Loucy (cell line): ENCODE measurements around the gene CPT2.

Source experiments
- H2AFZ ChIP-seq: fragments of 200-600 bp; sonication (generic); 2 replicates; pipeline ENCODE4 v1.6.0; 2016; ENCODE audit warnings: antibody characterized with exemption, mild to moderate bottlenecking, low read length, moderate library complexity
- H3F3A ChIP-seq: fragments of 200-600 bp; 2 replicates; pipeline ENCODE4 v1.6.0; 2016; ENCODE audit warnings: antibody characterized with exemption, low read depth, mild to moderate bottlenecking
- H3K27me3 ChIP-seq: fragments of 200-600 bp; sonication (generic); 2 replicates; pipeline ENCODE4 v1.6.1; 2014; ENCODE audit warnings: low read length, mild to moderate bottlenecking; ENCODE audit not compliant: insufficient read depth, poor library complexity, severe bottlenecking
- H3K36me3 ChIP-seq: fragments of 200-600 bp; sonication (generic); 2 replicates; pipeline ENCODE4 v1.6.1; 2016; ENCODE audit warnings: low read length; ENCODE audit not compliant: insufficient read depth
- H3K4me1 ChIP-seq: fragments of 200-600 bp; sonication (generic); 2 replicates; pipeline ENCODE4 v1.5.1; 2014; ENCODE audit warnings: low read length, mild to moderate bottlenecking; ENCODE audit not compliant: insufficient read depth, poor library complexity, severe bottlenecking
- H3K4me2 ChIP-seq: fragments of 200-600 bp; sonication (generic); 2 replicates; pipeline ENCODE4 v1.6.0; 2014; ENCODE audit warnings: antibody characterized with exemption, low read length, low read depth, mild to moderate bottlenecking; ENCODE audit not compliant: poor library complexity, severe bottlenecking
- H3K4me3 ChIP-seq: fragments of 200-600 bp; sonication (generic); 2 replicates; pipeline ENCODE4 v1.5.1; 2014; ENCODE audit warnings: low read length, mild to moderate bottlenecking, mixed read lengths; ENCODE audit not compliant: poor library complexity, severe bottlenecking
- H3K79me2 ChIP-seq: fragments of 200-600 bp; sonication (generic); 2 replicates; pipeline ENCODE4 v1.6.1; 2014; ENCODE audit warnings: low read length; ENCODE audit not compliant: insufficient read depth
- H3K9ac ChIP-seq: fragments of 200-600 bp; sonication (generic); 2 replicates; pipeline ENCODE4 v1.6.0; 2014; ENCODE audit warnings: mild to moderate bottlenecking, low read depth, low read length, moderate library complexity; ENCODE audit not compliant: poor library complexity, severe bottlenecking
- H3K9me2 ChIP-seq: fragments of 200-600 bp; sonication (generic); replicated peaks from 2 replicates; pipeline ENCODE4 v1.6.1; 2016; ENCODE audit warnings: low read depth, low read length, mixed read lengths
- H3K9me3 ChIP-seq: fragments of 200-600 bp; sonication (generic); 2 replicates; pipeline ENCODE4 v1.6.1; 2014; ENCODE audit warnings: mild to moderate bottlenecking, antibody characterized with exemption, low read length, low read depth; ENCODE audit not compliant: insufficient read depth
- H4K20me1 ChIP-seq: fragments of 200-600 bp; sonication (generic); 2 replicates; pipeline ENCODE4 v1.6.0; 2014; ENCODE audit warnings: antibody characterized with exemption, low read length, mild to moderate bottlenecking; ENCODE audit not compliant: insufficient read depth, poor library complexity, severe bottlenecking
- EZH2phosphoT487 ChIP-seq: fragments of 200-600 bp; IDR thresholded peaks from 2 replicates; pipeline ENCODE4 v1.6.1; 2018; ENCODE audit warnings: antibody characterized with exemption, mild to moderate bottlenecking, moderate library complexity, borderline replicate concordance
- TF ChIP-seq, protein P1 (sequence below): fragments of 200-600 bp; sonication (generic); conservative IDR thresholded peaks from 2 replicates; pipeline ENCODE4 v1.5.1; 2014; ENCODE audit warnings: mild to moderate bottlenecking, antibody characterized with exemption, low read length

Gene CPT2

GRCh38 chr1:53250325-53250724 lies 53.7 kb downstream of the CPT2 start:
- no peaks in the 10 kb centered on the region for H3K4me1 ChIP-seq
- H3K4me3 ChIP-seq = no peak overlapping the region
- no peaks in the 10 kb centered on the region for H3F3A ChIP-seq
- H2AFZ ChIP-seq = no peak overlapping the region
- H3K79me2 ChIP-seq = no peaks in the 10 kb centered on the region
- no peaks in the 10 kb centered on the region for H4K20me1 ChIP-seq
- no peaks in the 10 kb centered on the region for H3K9me3 ChIP-seq
- H3K36me3 ChIP-seq = peaks cover 65% of the 10 kb centered on the region; the same call in 1 of the 2 replicates
- TF ChIP-seq, protein P1, sequence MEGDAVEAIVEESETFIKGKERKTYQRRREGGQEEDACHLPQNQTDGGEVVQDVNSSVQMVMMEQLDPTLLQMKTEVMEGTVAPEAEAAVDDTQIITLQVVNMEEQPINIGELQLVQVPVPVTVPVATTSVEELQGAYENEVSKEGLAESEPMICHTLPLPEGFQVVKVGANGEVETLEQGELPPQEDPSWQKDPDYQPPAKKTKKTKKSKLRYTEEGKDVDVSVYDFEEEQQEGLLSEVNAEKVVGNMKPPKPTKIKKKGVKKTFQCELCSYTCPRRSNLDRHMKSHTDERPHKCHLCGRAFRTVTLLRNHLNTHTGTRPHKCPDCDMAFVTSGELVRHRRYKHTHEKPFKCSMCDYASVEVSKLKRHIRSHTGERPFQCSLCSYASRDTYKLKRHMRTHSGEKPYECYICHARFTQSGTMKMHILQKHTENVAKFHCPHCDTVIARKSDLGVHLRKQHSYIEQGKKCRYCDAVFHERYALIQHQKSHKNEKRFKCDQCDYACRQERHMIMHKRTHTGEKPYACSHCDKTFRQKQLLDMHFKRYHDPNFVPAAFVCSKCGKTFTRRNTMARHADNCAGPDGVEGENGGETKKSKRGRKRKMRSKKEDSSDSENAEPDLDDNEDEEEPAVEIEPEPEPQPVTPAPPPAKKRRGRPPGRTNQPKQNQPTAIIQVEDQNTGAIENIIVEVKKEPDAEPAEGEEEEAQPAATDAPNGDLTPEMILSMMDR = no peak
- no peak for TF ChIP-seq EZH2phosphoT487
- H3K9me2 ChIP-seq = no peaks in the 10 kb centered on the region
- H3K4me2 ChIP-seq = no peak overlapping the region
- H3K27me3 ChIP-seq = no peaks in the 10 kb centered on the region
- H3K9ac ChIP-seq = no peak overlapping the region

DNA sequence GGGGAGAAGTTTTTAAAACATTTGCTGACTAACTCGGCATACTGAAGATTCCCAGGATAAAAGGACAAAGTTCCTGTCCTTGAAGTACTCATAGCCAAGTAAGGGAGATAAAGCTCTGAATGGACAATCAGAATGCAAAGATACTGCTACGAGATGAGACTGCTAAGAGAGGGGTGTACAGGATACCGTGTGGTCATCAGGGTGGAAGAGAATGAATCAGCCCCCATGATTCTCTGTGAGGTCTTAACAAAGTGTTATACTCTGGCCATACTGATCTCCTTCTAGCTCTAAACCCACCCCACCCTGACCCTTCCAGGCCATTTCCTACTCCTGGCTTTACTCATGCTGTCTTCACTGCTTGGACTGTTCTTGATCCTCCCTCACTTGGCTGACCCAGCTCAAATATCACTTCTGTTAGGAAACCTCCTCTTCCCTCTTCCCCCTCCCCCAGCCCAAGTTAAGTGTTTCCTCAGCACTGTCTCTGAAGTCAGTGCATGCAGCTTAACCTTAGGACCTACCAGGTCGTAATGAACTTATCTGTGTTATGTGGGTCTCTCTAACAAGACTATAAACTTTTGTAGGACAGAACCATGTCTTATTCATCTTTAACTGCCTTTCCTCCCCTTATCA lies 57.5 kb downstream of the CPT2 start:
- Histone ChIP-seq H3F3A (no peaks in the 10 kb centered on the region), H3K4me2 (no peak overlapping the region), H3K9me3 (no peaks in the 10 kb centered on the region), H3K4me1 (no peaks in the 10 kb centered on the region), H3K9ac (no peak overlapping the region), H3K79me2 (no peaks in the 10 kb centered on the region), H3K4me3 (no peak overlapping the region), H3K9me2 (no peaks in the 10 kb centered on the region), H3K36me3 (peaks cover 71% of the 10 kb centered on the region; the same call in 1 of the 2 replicates), H4K20me1 (no peaks in the 10 kb centered on the region), H2AFZ (no peak overlapping the region), H3K27me3 (no peaks in the 10 kb centered on the region)
- TF ChIP-seq EZH2phosphoT487 = no peak
- TF ChIP-seq, protein P1 = no peak

DNA sequence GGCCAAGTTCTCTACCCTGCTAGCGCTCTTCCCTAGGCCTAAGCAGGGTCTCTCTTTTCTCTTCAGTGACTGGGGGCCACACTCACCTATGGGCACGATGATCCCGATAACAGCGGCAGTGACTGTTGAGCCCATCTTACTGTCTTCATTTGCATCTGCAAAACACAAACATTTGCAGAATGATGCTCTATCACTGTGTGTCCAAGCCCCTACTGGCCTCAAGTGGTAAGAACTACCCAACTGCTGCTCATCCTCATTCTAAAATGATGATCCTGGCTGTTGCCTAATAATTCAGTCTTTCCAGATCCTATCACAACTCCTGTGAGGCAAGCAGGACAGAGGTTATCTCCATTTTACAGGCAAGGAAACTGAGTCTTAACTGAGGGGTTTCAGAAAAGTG lies 58.4 kb downstream of the CPT2 start:
- Histone ChIP-seq H4K20me1 (no peaks in the 10 kb centered on the region), H3K9ac (no peak overlapping the region), H3K9me3 (no peaks in the 10 kb centered on the region), H3K27me3 (no peaks in the 10 kb centered on the region), H3K4me3 (no peak overlapping the region), H3K9me2 (no peaks in the 10 kb centered on the region), H2AFZ (no peak overlapping the region), H3K36me3 (peaks cover 72% of the 10 kb centered on the region; the same call in 1 of the 2 replicates), H3K79me2 (no peaks in the 10 kb centered on the region), H3F3A (no peaks in the 10 kb centered on the region), H3K4me1 (no peaks in the 10 kb centered on the region), H3K4me2 (no peak overlapping the region)
- TF ChIP-seq EZH2phosphoT487 = no peak
- TF ChIP-seq, protein P1 = no peak; the same call in 1 of the 2 replicates
